Measurements from ENCODE around the gene CLASP1. TPM values are rescaled to one million over a fixed set of nuclear protein-coding genes. Genes with fewer than 3 reads are reported as not detected.

Gene CLASP1
- total and polyA plus RNA-seq, 2 experiments from 2014 or later = 16.6 to 56.3 TPM

- TF ChIP-seq ETS1 (IDR thresholded peaks at IDR 0.05) (no peak), EZH2 (IDR thresholded peaks at IDR 0.05; ENCODE audit: low read depth, unreplicated experiment) (no peak), REST (IDR thresholded peaks at IDR 0.05; ENCODE audit: unreplicated experiment) (no peak)
These were observed 283.2 kb downstream of the CLASP1 start (continued) for GRCh38 chr2:121366040-121366439.

- peaks cover 2% of the 10 kb centered on the region; the same call in 1 of the 2 replicates for H4K20me1 ChIP-seq (replicated peaks; ENCODE audit: insufficient read depth)
- H3K79me2 ChIP-seq (replicated peaks; ENCODE audit: insufficient read depth) = no peaks in the 10 kb centered on the region
- no peaks in the 10 kb centered on the region for H3K9me3 Mint-ChIP-seq
- H3K27ac ChIP-seq (ENCODE audit: low read depth) = no peak overlapping the region
- no peak overlapping the region for H3K4me3 Mint-ChIP-seq
- H3K36me3 ChIP-seq (ENCODE audit: insufficient read depth) = peaks cover 1% of the 10 kb centered on the region; the same call in 1 of the 2 replicates
- no peak overlapping the region for H3K4me2 ChIP-seq
- H3K36me3 Mint-ChIP-seq (ENCODE audit: low read depth) = peaks cover 19% of the 10 kb centered on the region
- H3F3A ChIP-seq (replicated peaks; ENCODE audit: low read depth) = no peaks in the 10 kb centered on the region
- H3K4me1 Mint-ChIP-seq = no peaks in the 10 kb centered on the region
- no peaks in the 10 kb centered on the region for H3K27me3 ChIP-seq (ENCODE audit: insufficient read depth)
- H3K27ac Mint-ChIP-seq = no peak overlapping the region
- H3K4me1 ChIP-seq (ENCODE audit: insufficient read depth) = no peaks in the 10 kb centered on the region
- TF ChIP-seq CREB1 (CRISPR knock-in tag; IDR thresholded peaks at IDR 0.05; ENCODE audit: low read depth) = no peak
- DNase-seq (ENCODE audit: low spot score) (no peak), ATAC-seq (no peak)
- H3K4me3 ChIP-seq = no peak overlapping the region
- no peak overlapping the region for H2AFZ ChIP-seq
- H3K9me2 ChIP-seq (ENCODE audit: insufficient read depth) = no peaks in the 10 kb centered on the region
- peaks cover 11% of the 10 kb centered on the region for H3K27me3 Mint-ChIP-seq (ENCODE audit: insufficient read depth, low read depth, poor library complexity)
These were observed 284.2 kb downstream of the CLASP1 start for GRCh38 chr2:121365061-121365460.

GRCh38 chr2:121363632-121364420, 285.4 kb downstream of the CLASP1 start:
- Histone ChIP-seq H3K36me3 (ENCODE audit: insufficient read depth) (peaks cover 6% of the 10 kb centered on the region; the same call in 1 of the 2 replicates), H2AFZ (no peak overlapping the region), H3K4me1 (ENCODE audit: insufficient read depth) (no peaks in the 10 kb centered on the region), H3K27ac (ENCODE audit: low read depth) (no peak overlapping the region), H4K20me1 (replicated peaks; ENCODE audit: insufficient read depth) (peaks cover 7% of the 10 kb centered on the region), H3F3A (replicated peaks; ENCODE audit: low read depth) (no peaks in the 10 kb centered on the region), H3K9me2 (ENCODE audit: insufficient read depth) (no peaks in the 10 kb centered on the region), H3K27me3 (ENCODE audit: insufficient read depth) (no peaks in the 10 kb centered on the region), H3K79me2 (replicated peaks; ENCODE audit: insufficient read depth) (no peaks in the 10 kb centered on the region), H3K4me3 (no peak overlapping the region), H3K4me2 (no peak overlapping the region)
- H3K4me1 Mint-ChIP-seq = no peaks in the 10 kb centered on the region
- no peaks in the 10 kb centered on the region for H3K9me3 Mint-ChIP-seq
- H3K27ac Mint-ChIP-seq = no peak overlapping the region
- no peak overlapping the region for H3K4me3 Mint-ChIP-seq
- DNase-seq (ENCODE audit: low spot score) = no peak
- H3K36me3 Mint-ChIP-seq (ENCODE audit: low read depth) = peaks cover 22% of the 10 kb centered on the region
- ATAC-seq = no peak
- peaks cover 11% of the 10 kb centered on the region for H3K27me3 Mint-ChIP-seq (ENCODE audit: insufficient read depth, low read depth, poor library complexity)
- TF ChIP-seq JUNB (IDR thresholded peaks at IDR 0.05; ENCODE audit: unreplicated experiment) (no peak), EZH2 (IDR thresholded peaks at IDR 0.05; ENCODE audit: low read depth, unreplicated experiment) (no peak), ZNF331 (CRISPR knock-in tag; IDR thresholded peaks at IDR 0.05; ENCODE audit: low read depth) (no peak), CREB1 (CRISPR knock-in tag; IDR thresholded peaks at IDR 0.05; ENCODE audit: low read depth) (no peak), REST (IDR thresholded peaks at IDR 0.05; ENCODE audit: unreplicated experiment) (no peak)
